NCI-H82 (cell line): Measurements from ENCODE around the gene WASF2.
"Not testable (repeated sequence)": the region's sequence is repeated elsewhere in the genome, so short reads cannot be mapped to it uniquely, and the experiment has no call there.

Experiments used
- DNase-seq: peaks from one replicate; lab custom pipeline; 2025; lab: John Stamatoyannopoulos, UW

Gene WASF2

DNA sequence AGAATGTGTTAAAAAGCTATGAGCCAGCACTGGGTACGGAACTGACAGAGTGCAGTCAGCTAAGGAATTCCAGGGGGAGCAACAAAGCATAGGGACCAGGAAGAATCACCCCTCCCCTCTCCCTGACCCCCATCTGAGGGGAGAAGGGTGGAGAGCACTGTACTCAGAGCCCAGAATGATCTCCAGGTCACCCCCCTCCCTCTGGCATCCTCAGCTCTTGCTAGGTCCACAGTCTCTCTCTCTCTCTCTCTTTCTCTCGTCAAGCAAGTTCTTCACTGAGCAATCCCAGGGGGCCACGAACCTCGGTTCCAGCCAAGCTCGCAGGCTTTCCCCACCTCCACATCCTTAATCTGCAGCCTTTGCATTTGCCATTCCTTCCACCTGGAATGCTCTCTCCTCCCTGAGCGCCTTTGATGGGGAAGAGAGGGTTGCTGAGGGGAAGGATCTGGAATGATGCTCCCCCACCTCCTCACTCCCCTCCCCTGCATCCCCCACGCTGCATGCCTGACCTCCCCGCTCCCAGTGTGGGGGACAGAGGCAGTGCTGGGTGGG lies 6.7 kb upstream of the WASF2 start:
- DNase-seq = peak; percentile 76

- no peak for DNase-seq
These were observed 2.8 kb upstream of the WASF2 start for GRCh38 chr1:27492796-27493195.

DNA sequence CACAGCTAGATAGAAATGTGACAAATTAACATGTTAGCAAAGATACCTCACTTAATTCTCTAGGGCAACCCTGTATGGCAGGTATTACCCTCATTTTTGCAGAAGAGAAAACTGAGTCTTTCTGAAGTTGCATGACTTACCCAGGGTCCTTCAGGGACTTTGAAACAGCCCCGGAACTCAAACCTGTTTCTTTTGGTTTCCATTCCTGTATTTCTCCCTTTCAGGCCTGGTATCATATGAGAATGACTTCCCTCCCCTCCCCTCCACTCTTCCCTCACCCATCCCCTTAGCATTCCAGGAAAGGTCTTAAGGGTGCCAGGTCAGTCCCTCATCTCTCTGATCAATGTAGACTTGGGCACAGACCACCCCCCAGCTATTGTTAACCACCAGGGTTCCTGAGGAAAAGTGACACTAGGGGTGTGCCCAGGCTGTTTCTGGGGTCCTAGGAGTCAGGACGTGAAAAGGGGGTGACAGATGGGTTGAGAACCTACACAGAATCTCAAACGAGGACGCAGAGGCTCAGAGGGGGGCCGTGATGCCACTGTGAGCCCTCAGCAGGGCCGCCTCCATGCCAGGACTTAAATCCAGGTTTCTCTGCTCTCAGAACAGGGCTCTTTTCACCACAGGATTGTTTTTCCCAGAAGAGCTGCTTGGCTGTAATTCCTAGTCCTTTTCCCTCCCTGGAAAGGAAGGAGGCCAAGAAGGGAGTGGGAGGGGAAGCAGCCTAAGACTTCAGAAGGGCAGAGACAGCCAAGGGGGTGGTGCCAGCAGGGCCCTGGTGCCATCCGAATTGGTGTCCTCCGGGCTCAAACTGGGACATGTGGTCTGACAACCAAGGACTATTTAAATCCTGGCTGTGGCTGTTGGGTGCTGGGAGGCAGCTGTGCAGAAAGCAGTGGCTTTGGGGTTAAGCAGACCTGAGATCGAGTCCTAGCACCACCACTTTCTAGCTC lies 2.1 kb upstream of the WASF2 start:
- no peak for DNase-seq

DNA sequence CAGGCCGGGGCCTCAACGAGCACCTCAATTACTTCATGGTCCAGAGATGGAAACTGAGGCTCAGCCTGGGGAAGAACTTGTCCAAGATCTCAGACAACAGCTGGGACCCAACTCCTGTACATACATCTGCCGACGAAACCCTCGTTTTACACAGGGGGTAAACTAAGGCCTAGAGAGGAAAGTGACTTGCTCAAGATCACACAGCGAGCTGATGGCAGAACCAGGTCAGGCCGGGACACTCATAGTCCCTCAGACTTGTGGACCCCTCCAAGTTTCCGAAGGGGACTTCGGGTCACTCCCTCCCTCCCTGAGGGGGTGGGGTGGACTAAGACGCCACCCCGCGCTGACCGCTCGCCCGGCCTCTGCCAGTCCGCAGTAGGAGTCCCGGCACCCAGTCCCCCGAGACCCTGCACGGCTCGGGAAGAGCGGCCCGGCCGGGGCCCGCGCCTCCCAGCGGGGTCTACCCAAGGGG lies 430 bp downstream of the WASF2 start:
- DNase-seq = peak; percentile 71

DNA sequence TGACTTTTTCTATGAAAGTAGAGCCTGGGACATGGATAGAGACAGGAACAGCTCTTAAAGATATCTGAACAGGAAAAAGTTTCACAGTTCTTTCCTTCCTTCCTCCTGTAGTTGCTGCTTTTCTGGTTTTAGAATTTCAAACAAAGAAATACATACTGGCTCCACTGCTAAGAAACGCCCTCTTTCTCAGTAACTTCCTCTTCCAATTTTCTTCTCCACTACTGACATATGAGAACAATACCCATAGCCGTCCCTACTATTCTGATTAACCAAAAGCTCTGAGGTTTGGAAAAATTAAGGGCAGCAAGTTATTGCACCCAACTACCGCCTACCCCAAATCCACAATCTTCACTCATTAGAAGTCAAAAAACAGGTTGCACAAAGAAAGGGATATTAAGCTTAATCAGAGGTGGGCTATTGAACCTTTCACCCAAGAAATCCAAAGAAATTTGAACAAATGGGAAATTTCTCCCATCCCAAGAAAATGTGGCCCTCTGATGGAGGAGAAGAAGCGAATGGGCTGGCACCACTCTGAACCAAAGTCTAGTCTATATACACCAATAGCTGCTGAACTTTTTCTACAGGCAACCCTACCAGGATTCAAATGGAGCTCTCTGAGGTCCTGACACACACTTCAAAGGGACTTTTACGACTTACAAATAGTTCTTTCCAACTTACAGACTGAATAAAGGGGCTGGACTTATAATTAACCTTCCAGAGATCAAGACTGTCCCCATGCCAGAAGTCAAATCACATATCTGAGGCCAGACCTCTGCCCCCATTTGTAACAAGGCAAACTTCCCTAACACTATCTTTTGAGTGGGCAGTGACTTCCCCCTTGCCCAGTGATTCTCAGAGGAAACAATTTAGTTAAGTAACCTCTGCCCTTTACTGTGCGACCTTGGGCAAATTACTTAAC lies 1.7 kb downstream of the WASF2 start:
- no peak for DNase-seq

GRCh38 chr1:27485363-27485762 lies 4.6 kb downstream of the WASF2 start:
- no peak for DNase-seq

GRCh38 chr1:27483659-27484058 lies 6.3 kb downstream of the WASF2 start:
- DNase-seq = no peak

- DNase-seq = no peak
These were observed 7.9 kb downstream of the WASF2 start for GRCh38 chr1:27481994-27482620.

GRCh38 chr1:27478098-27478497 lies 11.9 kb downstream of the WASF2 start:
- no peak for DNase-seq

GRCh38 chr1:27476237-27476636 lies 13.7 kb downstream of the WASF2 start:
- DNase-seq = no peak

DNA sequence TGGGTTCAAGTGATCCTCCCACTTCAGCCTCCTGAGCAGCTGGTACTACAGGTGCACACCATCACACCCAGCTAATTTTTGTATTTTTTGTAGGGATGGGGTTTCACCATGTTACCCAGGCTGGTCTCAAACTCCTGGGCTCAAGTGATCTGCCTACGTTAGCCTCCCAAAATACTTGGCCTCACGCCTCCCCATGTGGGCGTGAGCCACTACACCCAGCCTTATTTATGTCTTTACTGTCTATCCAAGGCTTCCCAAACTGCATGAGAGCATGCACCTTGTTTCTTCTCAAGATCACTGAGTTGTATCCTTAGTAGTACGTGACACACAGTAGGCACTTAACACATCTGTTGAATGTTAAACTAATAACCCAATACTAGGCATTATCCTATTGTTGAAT lies 14.2 kb downstream of the WASF2 start:
- no peak for DNase-seq

DNA sequence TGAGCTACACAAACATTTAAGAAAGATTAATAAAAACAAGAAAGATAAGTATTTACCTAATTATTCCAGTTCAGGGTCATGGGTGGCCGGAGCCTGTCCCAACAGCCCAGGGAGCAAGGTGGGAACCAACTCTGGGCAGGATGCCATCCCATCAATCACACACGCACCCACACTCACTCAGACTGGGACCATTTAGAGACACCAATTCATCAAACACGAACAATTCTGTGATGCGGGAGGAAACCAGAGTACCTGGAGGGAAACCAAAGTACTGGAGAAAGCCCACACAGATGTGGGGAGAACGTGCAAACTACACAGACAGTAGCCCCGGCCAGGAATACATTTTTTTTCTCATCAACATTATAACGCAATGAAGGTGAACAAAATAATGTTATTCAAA lies 16.2 kb downstream of the WASF2 start:
- no peak for DNase-seq

- DNase-seq = not testable (repeated sequence)
These were observed 17.9 kb downstream of the WASF2 start for GRCh38 chr1:27472098-27472497.

GRCh38 chr1:27471477-27471876 lies 18.5 kb downstream of the WASF2 start:
- no peak for DNase-seq

DNA sequence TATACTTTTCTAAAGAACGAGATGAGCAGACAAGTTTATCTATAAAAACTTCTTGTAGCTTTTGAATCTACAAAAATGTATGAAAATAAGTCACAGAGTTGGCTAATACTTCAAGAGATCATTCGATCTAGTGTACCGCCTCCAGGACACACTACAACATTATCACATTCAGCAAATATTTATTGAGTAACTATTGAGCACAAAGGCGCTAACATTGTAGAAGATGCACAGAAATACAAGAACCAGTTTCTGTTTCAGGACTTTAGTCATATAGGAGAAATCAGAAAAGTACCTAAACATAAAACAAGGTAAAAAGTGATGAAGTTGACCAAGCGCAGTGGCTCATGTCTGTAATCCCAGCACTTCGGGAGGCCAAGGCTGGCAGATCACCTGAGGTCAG lies 20.6 kb downstream of the WASF2 start:
- no peak for DNase-seq

DNA sequence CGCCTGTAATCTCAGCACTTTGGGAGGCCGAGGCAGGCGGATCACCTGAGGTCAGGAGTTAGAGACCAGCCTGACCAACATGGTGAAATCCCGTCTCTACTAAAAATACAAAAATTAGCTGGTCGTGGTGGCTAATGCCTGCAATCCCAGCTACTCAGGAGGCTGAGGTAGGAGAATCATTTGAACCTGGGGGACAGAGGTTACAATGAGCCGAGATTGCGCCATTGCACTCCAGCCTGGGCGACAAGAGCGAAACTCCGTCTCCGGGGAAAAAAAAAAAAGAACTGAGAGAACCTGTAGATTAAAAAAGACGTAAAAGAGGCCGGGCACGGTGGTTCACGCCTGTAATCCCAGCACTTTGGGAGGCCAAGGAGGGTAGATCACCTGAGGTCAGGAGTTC lies 21.6 kb downstream of the WASF2 start:
- not testable (repeated sequence) for DNase-seq

DNA sequence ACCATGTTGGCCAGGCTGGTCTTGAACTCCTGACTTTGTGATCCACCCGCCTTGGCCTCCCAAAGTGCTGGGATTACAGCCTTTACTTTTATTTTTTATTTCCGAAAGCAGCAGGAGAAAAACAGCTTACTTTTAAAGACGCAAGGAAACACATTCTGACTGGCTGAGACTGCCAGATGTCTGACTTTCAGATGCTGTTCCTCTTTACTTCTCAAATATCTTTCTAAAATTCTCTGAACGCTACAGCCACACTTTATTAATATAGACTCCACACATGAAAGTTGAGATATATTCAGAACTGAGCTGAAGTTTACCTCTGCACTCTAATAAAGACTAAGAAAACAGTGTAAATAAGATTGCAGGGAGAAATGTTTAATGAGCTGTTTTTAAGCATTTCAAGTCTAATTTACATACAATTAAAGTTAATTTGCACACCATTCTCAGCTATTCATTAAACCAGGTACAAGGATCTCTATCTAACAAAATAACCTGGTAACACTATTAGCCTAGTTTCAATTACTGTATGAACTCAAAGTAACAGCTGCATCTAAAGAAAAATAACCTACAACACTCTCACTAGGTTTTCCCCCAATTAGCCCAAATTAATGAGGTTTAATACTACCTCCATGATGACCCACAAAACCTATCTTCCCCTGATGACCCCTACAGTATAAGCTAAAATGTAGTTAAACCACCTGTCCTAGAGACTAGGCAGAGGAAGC lies 24.9 kb downstream of the WASF2 start:
- DNase-seq = no peak

- not testable (repeated sequence) for DNase-seq
These were observed 26.1 kb downstream of the WASF2 start for GRCh38 chr1:27463916-27464315.

DNA sequence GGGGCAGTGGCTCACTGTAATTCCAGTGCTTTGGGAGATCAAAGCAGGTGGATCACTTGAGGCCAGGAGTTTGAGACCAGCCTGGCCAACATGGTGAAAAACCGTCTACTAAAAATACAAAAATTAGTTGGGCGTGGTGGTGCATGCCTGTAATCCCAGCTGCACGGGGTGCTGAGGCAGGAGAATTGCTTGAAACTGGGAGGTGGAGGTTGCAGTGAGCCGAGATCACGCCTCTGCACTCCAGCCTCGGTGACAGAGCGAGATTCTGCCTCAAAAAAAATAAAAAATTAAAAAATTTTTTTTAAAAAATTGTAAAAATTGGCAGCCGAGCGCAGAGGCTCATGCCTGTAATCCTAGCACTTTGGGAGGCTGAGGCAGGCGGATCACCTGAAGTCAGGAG lies 31.4 kb downstream of the WASF2 start:
- DNase-seq = not testable (repeated sequence)

DNA sequence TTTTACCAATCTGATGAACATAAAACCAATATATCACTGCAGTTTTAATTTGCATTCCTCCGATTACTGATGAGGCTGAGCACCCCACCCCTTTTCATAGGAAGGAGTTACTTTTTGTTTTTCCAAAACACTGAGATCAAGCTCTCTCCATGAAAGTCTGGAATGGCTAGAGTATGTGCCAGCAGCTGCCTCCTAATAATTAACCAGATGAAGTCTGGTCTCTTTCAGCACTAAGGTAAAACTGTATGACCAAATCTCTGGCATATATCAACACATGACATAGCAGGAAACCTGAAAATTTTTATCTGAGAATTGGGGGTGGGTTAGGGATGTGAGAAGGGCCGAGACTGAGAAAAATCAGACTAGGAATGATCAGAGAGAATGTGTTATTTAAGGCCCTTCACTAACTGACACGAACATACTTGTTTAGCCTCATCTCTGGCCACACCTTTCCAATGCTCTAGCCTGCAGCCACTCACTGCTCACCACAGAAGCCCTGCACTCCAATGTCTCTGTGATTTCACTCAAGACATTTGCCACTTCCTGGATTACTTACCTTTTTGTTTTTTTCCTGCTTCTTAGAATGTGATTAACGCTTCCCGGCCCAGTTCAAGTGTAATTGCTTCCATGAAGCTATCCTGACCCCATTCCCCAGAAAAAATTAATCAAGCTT lies 34.7 kb downstream of the WASF2 start:
- DNase-seq = no peak

DNA sequence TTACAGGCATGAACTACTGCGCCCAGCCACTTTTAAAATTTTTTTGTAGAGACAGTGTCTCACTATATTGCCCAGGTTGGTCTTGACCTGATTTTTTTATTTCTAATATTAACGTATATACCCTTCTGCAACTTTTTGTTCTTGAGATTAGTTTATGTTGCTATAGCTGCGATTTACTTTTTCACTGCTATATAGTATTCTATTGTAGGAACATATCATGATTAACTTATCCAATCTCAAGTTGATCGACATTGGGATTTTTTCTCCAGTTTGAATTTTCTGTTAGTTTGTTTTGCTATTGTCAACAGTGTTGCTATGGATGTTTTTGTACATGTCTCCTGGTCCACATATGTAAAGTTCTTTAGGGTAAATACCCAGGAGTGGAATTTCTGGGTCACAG lies 35.4 kb downstream of the WASF2 start:
- no peak for DNase-seq
